Epithelial cell of prostate (primary cell): ENCODE results near the gene MYO19.
"Not testable (repeated sequence)": the region's sequence is repeated elsewhere in the genome, so short reads cannot be mapped to it uniquely, and the experiment has no call there.

Experiments used
- DNase-seq: peaks from one replicate; pipeline ENCODE4 v3.0.0-alpha.2; 2011; ENCODE audit warnings: low read depth, low spot score
- H3K27ac ChIP-seq: fragments of 450-650 bp; 2 replicates; pipeline ENCODE4 v1.5.1; 2017; ENCODE audit warnings: mild to moderate bottlenecking

Gene MYO19

DNA sequence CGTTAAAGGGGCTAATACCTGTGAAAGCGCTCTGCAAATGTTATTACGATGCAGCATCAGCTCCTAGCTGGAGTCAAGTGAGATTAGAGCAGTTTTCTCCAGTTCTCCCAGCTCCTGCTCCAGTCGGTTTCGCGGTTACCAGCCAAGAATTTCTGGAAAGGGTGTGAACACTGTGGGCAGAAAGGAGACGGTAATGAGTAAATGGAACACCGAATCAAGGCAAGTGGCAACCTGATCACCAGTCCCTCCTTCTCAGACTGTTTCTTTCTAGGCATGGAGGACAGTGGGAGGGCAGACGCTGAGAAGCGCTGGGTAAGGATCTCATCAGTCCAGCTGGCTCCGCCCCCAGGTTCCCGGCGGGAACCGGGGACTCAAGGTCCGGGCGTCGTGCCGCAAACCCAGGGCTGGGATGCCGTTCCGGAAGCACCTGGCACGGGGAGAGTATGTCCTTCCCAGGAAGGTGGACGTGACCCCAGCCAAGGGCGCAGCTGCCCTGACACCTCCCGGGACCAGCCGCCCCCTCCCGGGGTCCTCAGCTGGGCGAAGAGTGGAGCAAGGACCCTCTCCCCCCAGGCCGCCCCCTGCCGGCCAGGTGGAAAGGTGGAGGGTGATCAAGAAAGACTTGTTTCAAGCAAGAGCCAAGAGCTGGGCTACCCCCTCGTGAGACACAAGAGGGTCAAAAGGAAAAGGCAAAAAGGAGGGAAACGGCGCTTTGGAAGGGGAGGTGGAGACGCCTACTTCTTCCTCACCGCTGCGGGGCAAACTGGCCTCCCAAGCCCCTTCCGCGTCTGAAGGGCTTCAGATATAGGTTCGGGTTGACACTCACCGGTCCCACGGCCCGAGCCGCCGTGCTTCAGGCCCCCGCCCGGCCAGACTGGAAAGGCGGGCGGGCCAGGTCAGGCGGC is 481 bp downstream of the MYO19 start:
- DNase-seq = peak; percentile 87
- peak overlapping the region; percentile 94 for H3K27ac ChIP-seq

DNA sequence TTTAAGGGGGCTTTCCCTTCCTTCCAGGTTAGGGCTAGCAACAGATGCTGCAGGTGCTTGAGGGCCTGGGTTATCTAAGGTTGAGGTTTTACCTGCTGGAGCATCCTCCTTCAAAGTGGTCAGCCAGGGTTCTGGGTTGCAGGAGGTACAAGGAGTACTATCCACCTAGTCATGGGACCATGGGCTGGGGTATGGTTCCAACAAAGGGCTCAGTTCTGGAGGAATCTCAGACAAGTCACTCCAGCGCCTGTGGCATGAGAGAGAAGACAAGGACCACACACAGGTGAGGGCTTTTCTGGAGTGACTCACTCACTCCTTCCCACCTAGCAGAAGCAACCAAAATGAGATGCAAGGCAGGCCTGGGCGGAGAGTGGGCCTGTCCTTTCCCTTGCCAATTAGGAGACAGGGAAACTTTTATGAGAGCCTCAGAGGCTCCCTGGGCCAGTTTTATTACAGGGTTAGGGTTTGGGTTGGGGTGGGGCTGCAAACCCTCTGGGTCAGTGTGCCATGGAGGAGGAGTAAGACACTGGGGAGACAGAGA is 2.2 kb downstream of the MYO19 start:
- DNase-seq = no peak
- H3K27ac ChIP-seq = peak overlapping the region; percentile 94

DNA sequence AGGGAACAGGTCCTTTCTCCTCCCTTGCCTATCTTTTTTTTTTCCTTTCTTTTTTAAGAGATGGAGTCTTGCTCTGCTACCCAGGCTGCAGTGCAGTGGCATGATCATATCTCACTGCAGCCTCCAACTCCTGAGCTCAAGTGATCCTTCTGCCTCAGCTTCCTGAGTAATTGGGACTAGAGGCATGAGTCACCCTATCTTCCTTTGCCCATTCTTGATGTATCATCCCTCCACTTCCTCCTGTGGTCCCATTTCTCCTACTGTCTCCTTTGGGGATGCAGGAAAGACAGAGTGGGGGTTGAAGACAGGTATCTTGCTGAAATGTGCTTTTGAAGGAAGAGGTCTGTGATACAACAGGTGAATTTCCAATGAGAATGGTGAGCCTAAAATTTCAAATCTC is 5.5 kb downstream of the MYO19 start:
- peak overlapping the region; percentile 28 for H3K27ac ChIP-seq
- no peak for DNase-seq

DNA sequence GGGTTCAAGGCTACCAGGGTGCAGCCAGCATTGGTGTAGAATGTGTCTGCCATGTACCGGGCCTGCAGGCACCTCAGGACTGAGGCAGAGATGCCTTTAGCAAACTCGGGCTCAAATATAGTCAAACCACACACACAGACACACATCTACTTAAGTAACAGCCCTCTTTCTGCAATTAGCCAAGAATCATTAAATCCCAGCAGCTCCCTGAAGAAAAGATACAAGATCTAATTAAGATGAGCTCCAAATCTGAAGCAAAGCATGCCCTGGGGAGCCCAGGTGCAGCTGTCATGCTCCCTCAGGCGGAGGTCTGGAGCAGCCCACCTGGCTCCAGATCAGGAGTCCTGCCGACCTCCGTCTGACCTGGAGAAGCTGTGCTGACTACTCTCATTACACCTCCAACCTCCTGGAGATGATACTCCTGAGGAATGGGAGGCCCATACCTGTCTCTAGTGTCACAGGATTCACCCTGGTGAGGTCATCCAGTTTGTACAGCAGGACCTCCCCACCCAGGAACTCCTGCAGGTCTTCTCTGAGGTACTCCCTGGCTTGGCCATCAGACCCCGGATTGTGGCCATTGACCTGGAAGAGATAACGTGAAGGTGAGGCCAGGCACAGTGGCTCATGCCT is 6.9 kb downstream of the MYO19 start:
- DNase-seq = no peak
- H3K27ac ChIP-seq = no peak overlapping the region

DNA sequence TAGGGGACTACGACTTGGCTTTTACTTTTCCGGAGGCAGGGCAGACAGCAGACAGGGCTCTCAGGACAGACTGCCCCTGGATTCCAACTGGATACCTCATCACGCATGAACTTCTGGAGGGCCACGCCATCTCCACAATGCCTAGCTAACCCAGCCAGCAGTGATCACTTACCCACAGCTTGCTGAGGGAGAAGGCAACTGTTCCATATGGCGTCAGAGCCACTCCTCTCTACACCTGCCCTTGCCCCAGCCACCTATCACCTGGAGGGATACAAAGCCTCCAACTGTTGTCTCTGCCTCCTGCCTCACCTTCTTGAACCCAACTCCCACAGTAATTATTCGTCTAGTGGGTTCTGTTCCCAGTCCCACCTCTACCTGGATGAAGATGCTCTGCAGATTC is 8.8 kb downstream of the MYO19 start:
- no peak for DNase-seq
- H3K27ac ChIP-seq = peak overlapping the region; percentile 80

DNA sequence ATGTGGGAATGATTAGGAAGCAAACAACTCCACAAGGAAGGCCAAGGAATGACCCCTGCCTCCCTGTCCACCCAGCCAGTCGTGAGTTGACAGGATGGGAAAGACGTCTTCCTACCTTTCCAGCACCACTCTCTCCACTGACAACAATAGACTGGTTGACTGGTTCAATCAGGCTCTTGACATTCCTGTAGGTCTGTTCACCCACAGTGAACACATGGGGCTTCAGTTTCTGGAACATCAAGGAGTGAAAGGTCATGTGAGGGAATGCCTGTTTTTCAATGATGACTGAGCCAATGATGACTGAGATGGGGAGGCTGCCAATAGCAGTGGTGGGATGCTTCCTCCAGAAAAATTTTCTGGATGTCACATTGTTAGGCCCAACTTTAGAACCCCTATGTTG is 9.6 kb downstream of the MYO19 start:
- DNase-seq = no peak
- peak overlapping the region; percentile 80 for H3K27ac ChIP-seq

DNA sequence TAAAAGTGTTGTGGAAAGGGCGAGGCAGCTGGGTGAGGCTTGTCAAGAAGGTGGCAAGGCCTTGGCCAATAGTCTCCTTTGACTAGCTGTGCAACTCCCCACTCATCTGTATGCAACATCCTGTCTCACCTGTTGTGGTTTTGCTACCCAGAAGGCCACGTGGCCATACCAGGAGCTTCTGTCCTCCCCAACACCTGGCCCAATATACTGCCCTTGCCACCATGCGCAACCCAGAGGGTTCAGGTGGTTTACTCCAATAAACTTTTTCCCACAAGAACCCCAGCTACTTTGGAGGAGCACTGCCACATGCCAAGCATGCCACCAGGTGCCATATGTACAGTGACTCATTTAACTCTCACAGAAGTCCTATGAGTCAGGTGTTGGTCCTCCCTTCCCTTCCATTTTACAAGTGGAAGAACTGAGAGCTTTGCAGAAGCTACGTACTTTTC is 10.2 kb downstream of the MYO19 start:
- peak overlapping the region; percentile 80 for H3K27ac ChIP-seq
- DNase-seq = peak; percentile 89

DNA sequence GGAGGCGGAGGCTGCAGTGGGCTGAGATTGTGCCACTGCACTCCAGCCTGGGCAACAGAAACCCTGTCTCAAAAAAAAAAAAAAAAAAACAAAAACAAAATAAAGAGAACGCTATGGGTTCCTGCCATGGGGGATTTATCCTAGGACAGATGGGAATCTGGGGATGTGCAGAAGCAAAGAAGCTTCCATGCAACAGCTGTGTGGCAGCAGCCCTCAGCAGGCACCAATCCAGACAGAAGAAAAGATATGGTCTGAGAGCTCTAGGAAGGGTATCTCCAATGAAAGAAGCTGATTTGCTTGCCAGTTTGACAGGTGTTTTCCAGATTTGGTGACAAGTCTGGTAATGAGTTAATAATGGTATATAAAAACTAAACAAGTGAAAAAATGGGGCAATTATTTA is 11.6 kb downstream of the MYO19 start:
- H3K27ac ChIP-seq = no peak overlapping the region
- no peak for DNase-seq

DNA sequence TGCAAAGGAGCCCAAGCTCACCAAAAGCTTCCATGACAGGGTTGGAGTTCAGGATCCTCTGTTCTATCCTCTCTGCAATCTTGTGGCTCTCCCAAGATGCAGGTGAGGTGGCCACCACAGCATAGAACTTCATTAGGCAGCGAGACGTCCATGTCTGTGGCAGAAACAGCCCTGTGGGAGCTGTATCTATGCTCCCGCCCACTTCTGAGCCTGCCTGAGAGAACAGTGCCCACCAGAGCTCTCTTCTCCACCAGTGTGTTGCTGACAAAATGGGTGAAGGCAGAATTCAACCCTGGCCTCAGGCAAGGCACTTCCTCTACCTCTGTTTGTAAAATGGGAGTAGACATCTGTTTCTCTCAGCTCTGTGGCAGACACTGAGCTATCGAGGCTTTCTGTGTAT is 18.8 kb downstream of the MYO19 start:
- no peak for DNase-seq

DNA sequence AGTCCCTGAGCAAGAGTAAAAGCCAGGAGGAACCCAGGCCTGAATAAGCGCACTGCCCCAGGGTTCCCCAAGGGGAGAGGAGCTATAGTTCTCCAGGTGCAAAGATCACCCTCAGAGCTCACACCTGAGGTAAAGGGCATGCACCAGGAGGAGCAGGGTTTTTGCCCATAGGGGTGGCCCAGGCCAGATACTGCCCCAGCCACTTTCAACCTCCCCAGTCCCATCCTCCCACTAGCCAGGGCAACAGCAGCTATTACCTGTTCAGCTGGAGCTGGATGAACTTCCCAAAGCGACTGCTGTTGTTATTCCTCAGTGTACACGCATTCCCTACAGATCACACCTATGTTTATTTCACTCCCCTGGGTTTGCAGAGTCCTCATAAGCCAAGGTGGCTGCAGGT is 19.8 kb downstream of the MYO19 start:
- DNase-seq = no peak
- H3K27ac ChIP-seq = no peak overlapping the region

More for the DNA sequence above, 18.8 kb downstream of the MYO19 start:
- H3K27ac ChIP-seq = no peak overlapping the region

DNA sequence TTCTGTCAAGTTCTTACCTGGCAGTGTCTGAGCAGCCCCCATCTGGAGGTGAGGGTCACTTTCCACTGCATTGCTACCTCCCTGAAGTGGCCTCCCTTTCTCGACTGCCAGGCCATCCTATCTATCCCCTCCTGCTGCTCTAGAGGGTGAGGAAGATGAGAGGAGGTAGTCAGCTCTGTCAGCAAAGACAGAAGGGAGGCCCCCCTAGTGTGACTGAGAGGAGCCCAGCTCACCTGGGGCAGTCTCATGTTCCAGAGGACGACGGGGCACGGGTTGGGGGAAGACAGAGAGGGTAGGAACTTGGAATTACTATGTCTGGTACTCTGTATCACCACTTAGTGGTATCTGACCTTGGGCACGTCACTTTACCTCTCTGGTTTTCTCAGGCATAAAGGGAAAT is 22.0 kb downstream of the MYO19 start:
- H3K27ac ChIP-seq = no peak overlapping the region
- DNase-seq = no peak

DNA sequence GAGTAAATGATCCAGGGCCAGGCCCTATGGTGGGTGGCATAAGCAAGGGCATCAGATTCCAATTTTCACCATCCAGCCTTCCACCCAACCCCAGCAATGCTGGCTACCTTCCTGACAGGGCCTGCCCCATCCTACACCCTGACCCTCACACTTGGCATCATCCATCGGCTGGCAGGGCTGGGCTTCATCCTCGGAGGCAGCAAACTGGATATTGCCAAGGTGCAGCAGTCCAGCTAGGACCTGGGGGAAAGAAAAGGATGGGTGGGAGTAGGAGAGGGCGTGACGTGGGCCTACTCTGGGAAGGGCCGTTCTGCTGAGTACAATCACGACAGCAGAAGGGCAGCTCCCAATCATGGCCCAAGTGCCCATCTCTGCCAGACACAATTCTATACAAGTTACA is 23.5 kb downstream of the MYO19 start:
- no peak overlapping the region for H3K27ac ChIP-seq
- DNase-seq = no peak

DNA sequence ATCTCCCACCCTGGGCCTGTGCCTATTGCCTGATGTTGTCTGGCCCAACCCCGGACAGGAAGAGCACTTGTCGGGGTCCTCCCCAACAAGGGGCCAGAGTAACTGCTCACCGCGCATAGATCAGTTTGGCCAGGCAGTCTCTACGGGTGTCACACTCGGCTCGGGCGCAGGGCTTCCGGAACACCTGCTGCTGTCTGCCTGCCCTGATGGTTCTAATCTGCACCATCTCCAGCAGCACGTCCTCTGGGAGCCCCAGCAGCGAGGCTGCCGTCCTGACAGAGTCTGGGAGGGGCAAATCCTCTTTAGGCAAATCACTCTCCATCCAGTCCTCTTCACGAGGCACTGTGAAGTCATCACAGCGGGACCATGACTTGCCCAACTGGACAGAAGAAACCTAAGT is 24.0 kb downstream of the MYO19 start:
- no peak for DNase-seq
- no peak overlapping the region for H3K27ac ChIP-seq

DNA sequence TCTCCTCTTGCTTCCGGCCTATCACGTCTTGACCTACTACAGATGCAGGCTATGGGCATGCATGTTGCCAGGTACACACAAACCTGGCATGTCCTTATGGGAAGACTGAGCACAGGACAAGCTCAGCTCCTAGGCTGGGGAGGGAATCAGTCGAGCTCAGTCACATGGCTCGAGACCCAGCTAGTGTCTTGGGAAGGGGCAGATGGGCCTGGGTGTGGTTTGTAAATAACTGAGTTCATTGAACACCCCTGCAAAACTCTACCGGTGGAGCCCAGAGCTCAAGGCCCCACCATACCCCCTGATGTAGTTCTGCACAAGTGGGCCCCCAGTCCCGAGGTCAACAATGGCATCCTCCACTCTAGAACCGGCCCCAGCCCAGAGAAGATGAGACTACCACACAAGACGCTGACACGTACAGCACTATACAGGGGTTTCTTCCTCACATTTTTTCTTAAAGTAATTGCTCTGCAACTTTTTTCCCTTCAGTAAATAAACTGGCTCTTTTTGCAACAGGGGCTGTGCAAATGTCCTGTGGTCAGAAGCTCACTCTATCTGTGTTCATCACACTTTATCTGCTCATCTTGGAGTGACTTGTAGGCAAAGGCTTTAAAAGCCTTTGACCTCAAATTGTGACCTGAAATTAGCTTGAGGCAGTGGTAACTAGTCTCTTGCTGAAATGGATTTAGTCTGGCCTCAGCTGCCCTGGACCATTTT is 25.2 kb downstream of the MYO19 start:
- H3K27ac ChIP-seq = no peak overlapping the region
- DNase-seq = no peak

DNA sequence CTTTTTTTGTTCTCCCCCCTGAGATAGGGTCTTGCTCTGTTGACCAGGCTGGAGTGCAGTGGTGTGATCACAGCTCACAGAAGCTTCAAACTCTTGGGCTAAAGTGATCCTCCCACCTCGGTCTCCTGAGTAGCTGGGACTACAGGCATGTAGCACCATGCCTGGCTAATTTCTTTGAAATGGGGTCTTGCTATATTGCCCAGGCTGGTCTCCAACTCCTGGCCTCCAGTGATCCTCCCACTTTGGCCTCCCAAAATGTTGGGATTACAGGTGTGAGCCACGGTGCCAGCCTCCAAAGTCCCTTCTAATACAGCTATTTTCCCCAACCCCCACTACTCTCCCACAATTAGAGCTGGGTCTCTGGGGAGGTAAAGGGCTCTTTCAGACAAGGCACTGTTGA is 26.2 kb downstream of the MYO19 start:
- not testable (repeated sequence) for DNase-seq, H3K27ac ChIP-seq

DNA sequence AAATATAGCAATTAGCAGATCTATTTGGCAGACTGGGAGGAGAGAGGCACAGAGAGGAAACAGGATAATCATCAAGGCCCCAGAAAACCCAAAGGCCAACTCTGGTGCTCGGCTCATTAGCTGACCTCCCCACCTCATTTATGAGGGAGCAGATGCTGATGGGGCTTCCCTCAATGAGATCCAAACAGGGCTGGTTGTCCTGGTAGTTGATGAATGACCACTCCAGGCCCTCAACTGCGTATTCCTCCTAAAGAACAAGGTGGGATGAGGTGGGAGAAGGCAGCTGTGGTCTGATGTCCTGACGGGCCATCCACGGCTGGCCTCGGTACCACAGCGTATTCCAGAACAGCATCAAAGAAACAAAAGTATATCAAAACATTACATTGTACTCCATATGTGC is 27.4 kb downstream of the MYO19 start:
- H3K27ac ChIP-seq = no peak overlapping the region
- DNase-seq = no peak

DNA sequence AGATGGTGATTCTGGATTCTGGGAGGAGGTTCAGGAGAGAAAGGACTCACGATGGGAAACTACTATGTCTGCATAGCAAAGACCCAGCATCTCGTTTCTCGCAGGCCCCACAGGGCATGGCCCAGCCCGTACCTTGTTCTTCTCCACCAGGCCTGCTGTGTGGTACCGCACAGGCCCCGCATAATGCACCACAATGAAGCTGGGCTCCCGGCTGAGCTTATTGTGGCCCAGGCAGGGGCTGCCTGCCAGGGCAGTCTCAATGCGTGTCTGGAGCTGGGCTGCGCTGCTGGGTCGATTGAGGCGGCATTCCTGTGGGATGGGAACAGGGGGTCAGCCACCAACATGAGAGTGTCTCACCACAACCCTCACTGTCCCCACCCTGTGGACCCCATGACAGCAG is 27.8 kb downstream of the MYO19 start:
- H3K27ac ChIP-seq = no peak overlapping the region
- no peak for DNase-seq

DNA sequence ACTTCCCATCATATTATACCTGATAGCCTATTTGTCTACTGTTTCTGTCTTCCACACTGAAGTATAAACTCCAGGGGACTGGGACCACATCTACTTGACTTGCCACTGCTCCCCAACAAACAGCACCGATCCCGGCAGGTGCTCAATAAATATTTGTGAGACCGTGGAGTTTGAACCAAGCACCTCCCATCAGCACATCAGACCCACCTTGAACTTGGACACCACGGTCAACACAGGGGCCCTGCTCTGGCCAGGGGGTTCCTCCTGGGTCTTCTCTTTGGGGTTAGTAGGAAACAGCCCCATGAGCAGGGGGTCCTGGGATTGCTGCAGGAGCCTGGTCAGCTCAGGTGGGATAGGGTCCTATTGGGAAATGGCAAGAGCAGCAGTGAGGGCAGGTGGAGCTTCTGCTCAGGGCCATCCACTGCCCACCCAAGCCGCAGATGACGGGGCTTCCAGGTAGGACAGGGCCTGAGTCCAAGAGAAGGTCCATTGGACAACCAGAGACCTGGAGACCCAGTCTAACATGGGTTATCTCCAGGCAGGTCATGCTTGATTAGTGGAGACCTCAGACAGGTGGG is 28.3 kb downstream of the MYO19 start:
- H3K27ac ChIP-seq = no peak overlapping the region
- no peak for DNase-seq

DNA sequence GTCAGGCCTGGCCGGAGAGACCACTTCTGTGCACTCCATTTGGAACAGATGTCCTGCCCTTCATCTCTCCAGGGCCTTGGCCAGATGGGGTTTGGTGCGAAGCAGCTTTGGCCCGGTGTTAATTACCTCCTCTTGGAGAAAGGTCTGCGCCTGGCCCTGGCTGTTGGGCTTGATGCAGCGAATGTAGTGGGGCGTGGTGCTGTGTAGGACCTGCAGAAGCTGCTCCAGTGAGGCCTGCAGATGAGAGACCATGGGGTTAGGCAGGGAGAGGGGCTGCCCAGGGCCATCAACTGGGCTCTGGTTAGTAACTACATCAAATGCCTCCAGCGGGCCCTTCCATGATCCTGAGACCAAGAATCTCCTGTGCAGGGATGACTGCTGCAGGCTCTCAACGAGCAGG is 29.5 kb downstream of the MYO19 start:
- no peak overlapping the region for H3K27ac ChIP-seq
- no peak for DNase-seq

DNA sequence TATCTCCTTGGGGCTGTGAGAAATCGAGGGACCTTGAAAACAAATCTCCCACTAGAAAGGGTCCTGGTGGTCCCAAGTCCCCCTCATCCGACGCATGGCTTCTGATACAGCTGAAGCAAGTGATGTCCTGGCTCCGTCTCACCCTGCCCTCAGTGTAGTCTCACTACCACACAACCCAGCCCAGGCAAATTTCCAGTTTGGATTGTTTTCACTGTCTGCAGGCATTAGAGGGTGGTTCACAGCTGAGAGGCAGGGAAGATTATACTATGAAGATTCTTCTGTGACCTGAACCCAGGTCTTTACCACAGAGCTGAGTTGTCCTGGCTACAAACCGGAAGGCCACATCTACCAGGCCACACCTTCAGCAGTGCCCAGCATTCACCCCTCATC is 30.5 kb downstream of the MYO19 start:
- H3K27ac ChIP-seq = no peak overlapping the region
- no peak for DNase-seq
